ENCODE measurements around the gene EEF2K. TPM values are rescaled to one million over a fixed set of nuclear protein-coding genes. Genes with fewer than 3 reads are reported as not detected.
"Not testable (repeated sequence)": the region's sequence is repeated elsewhere in the genome, so short reads cannot be mapped to it uniquely, and the experiment has no call there.

Gene EEF2K
- total RNA-seq, 1 experiment from 2014 or later = 31.8 TPM

GRCh38 chr16:22214889-22215288, 8.8 kb downstream of the EEF2K start:
- TF ChIP-seq CTCF (IDR thresholded peaks at IDR 0.05; ENCODE audit: unreplicated experiment) = no peak
- Mint-ChIP-seq H3K9me3 (ENCODE audit: low read depth, unreplicated experiment) (no peaks in the 10 kb centered on the region), H3K36me3 (ENCODE audit: insufficient read depth, unreplicated experiment) (peaks cover 4% of the 10 kb centered on the region), H3K4me1 (ENCODE audit: low read depth, unreplicated experiment) (peaks cover 25% of the 10 kb centered on the region), H3K27me3 (ENCODE audit: unreplicated experiment) (no peaks in the 10 kb centered on the region), H3K4me3 (ENCODE audit: low read depth, unreplicated experiment) (no peak overlapping the region), H3K27ac (ENCODE audit: unreplicated experiment) (no peak overlapping the region)
- BruUV-seq (replicated peaks) = no TSS peak
- intact Hi-C loops (cut with micrococcal nuclease; ENCODE audit: unreplicated experiment) = no loop called here
- CTCF ChIA-PET = no interaction called here
- no peak for DNase-seq

GRCh38 chr16:22216191-22216831, 10.2 kb downstream of the EEF2K start:
- intact Hi-C loops (cut with micrococcal nuclease; ENCODE audit: unreplicated experiment) = no loop called here
- H3K9me3 Mint-ChIP-seq (ENCODE audit: low read depth, unreplicated experiment) = no peaks in the 10 kb centered on the region
- BruUV-seq (replicated peaks) = no TSS peak
- TF ChIP-seq CTCF (IDR thresholded peaks at IDR 0.05; ENCODE audit: unreplicated experiment) = no peak
- CTCF ChIA-PET = interaction anchor here (0.5 kb wide), 1 partner anchor 117 kb away, joined by 7 read pairs; no protein-coding TSS in a partner anchor
- H3K4me1 Mint-ChIP-seq (ENCODE audit: low read depth, unreplicated experiment) = peaks cover 16% of the 10 kb centered on the region
- no peaks in the 10 kb centered on the region for H3K27me3 Mint-ChIP-seq (ENCODE audit: unreplicated experiment)
- no peak for DNase-seq
- H3K4me3 Mint-ChIP-seq (ENCODE audit: low read depth, unreplicated experiment) = no peak overlapping the region
- H3K27ac Mint-ChIP-seq (ENCODE audit: unreplicated experiment) = peak overlapping the region; percentile 42
- H3K36me3 Mint-ChIP-seq (ENCODE audit: insufficient read depth, unreplicated experiment) = peaks cover 4% of the 10 kb centered on the region

- peaks cover 16% of the 10 kb centered on the region for H3K4me1 Mint-ChIP-seq (ENCODE audit: low read depth, unreplicated experiment)
- H3K27ac Mint-ChIP-seq (ENCODE audit: unreplicated experiment); H3K27me3 Mint-ChIP-seq (ENCODE audit: unreplicated experiment); CTCF ChIA-PET; DNase-seq; H3K36me3 Mint-ChIP-seq (ENCODE audit: insufficient read depth, unreplicated experiment); BruUV-seq (replicated peaks); H3K9me3 Mint-ChIP-seq (ENCODE audit: low read depth, unreplicated experiment); H3K4me3 Mint-ChIP-seq (ENCODE audit: low read depth, unreplicated experiment); intact Hi-C loops (cut with micrococcal nuclease; ENCODE audit: unreplicated experiment): not testable (repeated sequence)
Observed at GRCh38 chr16:22216832-22217225, 10.8 kb downstream of the EEF2K start.

- DNase-seq = no peak
- no peak overlapping the region for H3K4me3 Mint-ChIP-seq (ENCODE audit: low read depth, unreplicated experiment)
- no TSS peak for BruUV-seq (replicated peaks)
- CTCF ChIA-PET = interaction anchor here (1.1 kb wide), 1 partner anchor 75 kb away, joined by 6 read pairs; no protein-coding TSS in a partner anchor
- H3K36me3 Mint-ChIP-seq (ENCODE audit: insufficient read depth, unreplicated experiment) = no peaks in the 10 kb centered on the region
- no peak overlapping the region for H3K27ac Mint-ChIP-seq (ENCODE audit: unreplicated experiment)
- no peaks in the 10 kb centered on the region for H3K9me3 Mint-ChIP-seq (ENCODE audit: low read depth, unreplicated experiment)
- no peaks in the 10 kb centered on the region for H3K27me3 Mint-ChIP-seq (ENCODE audit: unreplicated experiment)
- H3K4me1 Mint-ChIP-seq (ENCODE audit: low read depth, unreplicated experiment) = peaks cover 16% of the 10 kb centered on the region
- intact Hi-C loops (cut with micrococcal nuclease; ENCODE audit: unreplicated experiment) = no loop called here
- no peak for TF ChIP-seq CTCF (IDR thresholded peaks at IDR 0.05; ENCODE audit: unreplicated experiment)
Observed at GRCh38 chr16:22217890-22218730, 12.0 kb downstream of the EEF2K start.
